HG02610 (cell line): ENCODE results near the gene APLP2.
"Not testable (repeated sequence)": the region's sequence is repeated elsewhere in the genome, so short reads cannot be mapped to it uniquely, and the experiment has no call there.

Experiments used
- ATAC-seq: cut with Tn5 transposase; IDR thresholded peaks from one replicate; pipeline ENCODE4 v1.9.1; 2021; ENCODE audit warnings: mild to moderate bottlenecking, moderate library complexity; ENCODE audit not compliant: unreplicated experiment

APLP2 gene

DNA sequence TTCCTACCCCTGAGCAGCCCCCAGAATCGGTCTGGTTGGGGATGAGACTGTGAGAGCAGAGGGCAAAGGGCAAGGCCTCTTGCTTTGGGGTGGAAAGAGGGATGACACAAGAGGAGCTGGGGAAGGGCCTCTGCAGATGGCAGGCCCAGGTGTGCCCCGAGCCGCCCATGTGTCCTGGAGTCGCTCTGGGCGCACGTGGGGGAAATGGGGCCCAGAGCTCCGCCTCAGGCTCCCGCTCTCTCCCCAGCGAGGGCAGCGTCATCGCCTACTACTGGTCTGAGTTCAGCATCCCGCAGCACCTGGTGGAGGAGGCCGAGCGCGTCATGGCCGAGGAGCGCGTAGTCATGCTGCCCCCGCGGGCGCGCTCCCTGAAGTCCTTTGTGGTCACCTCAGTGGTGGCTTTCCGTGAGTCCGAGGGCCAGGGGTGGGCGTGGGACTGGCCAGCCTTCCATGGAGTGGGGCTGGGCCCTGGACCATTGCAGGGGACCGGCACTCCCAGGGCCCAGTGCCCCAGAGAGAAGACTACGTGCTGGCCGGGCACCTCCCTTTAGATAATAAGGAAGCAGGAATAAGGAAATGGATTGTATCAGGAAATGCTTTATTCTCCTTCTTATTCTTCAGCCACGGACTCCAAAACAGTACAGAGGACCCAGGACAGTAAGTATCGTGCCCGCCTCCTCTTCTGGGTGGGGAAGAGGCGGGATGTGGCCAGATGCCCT lies 120.0 kb downstream of the APLP2 start:
- ATAC-seq, result no peak

- ATAC-seq, result no peak
Measured at GRCh38 chr11:130190371-130190881, 120.7 kb downstream of the APLP2 start.

- ATAC-seq, result no peak
Measured at GRCh38 chr11:130191896-130192295, 122.2 kb downstream of the APLP2 start.

- ATAC-seq, result no peak
Measured at GRCh38 chr11:130192845-130193267, 123.2 kb downstream of the APLP2 start.

DNA sequence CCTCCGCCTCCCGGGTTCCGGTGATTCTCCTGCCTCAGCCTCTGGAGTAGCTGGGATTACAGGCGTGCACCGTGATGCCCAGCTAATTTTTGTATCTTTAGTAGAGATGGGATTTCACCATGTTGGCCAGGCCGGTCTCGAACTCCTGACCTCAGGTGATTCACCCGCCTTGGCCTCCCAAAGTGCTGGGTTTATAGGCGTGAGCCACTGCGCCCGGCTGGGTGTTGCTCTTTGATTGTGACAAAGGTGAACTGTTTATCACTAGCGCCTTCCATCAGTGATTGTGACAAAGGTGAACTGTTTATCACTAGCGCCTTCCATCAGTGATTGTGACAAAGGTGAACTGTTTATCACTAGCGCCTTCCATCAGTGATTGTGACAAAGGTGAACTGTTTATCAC lies 123.9 kb downstream of the APLP2 start:
- not testable (repeated sequence) for ATAC-seq
